Measurements from ENCODE around the gene ETV4. TPM values are rescaled to one million over a fixed set of nuclear protein-coding genes. Genes with fewer than 3 reads are reported as not detected.

Gene ETV4
- total and polyA plus RNA-seq, 2 of the 13 experiments (the other 11 are each of a cell fraction or from before 2014, with no cell fraction given): 128 to 330 TPM

GRCh38 chr17:43572368-43572980, 26.3 kb upstream of the ETV4 start (continued):
- TF ChIP-seq E2F5 (CRISPR knock-in tag; conservative IDR thresholded peaks at IDR 0.05) (no peak), ZFP62 (CRISPR knock-in tag; IDR thresholded peaks at IDR 0.05) (no peak), SAFB2 (CRISPR knock-in tag; IDR thresholded peaks at IDR 0.05; ENCODE audit: borderline replicate concordance, low read depth) (no peak), ATF2 (CRISPR knock-in tag; IDR thresholded peaks at IDR 0.05) (no peak), MXI1 (IDR thresholded peaks at IDR 0.05; ENCODE audit: borderline replicate concordance, low read depth, low read length) (peak; percentile 21; the same call in 1 of the 3 replicates), NFE2L2 (IDR thresholded peaks at IDR 0.05; ENCODE audit: low read length) (no peak), RELA (CRISPR knock-in tag; IDR thresholded peaks at IDR 0.05) (no peak), MAF1 (CRISPR knock-in tag; IDR thresholded peaks at IDR 0.05; ENCODE audit: borderline replicate concordance) (no peak), RERE (CRISPR knock-in tag; IDR thresholded peaks at IDR 0.05; ENCODE audit: low read depth) (no peak), HMG20A (CRISPR knock-in tag; IDR thresholded peaks at IDR 0.05; ENCODE audit: borderline replicate concordance) (no peak), ZNF44 (CRISPR knock-in tag; IDR thresholded peaks at IDR 0.05) (no peak), SMC3 (IDR thresholded peaks at IDR 0.05; ENCODE audit: low read length) (peak; percentile 42), MEIS2 (CRISPR knock-in tag; IDR thresholded peaks at IDR 0.05) (0 out of 2 replicates have a peak, but pooled peaks have one; percentile 9), JUND (CRISPR knock-in tag; IDR thresholded peaks at IDR 0.05) (peak; percentile 53), ZNF292 (CRISPR knock-in tag; IDR thresholded peaks at IDR 0.05; ENCODE audit: borderline replicate concordance, low read depth) (no peak), KDM6A (CRISPR knock-in tag; IDR thresholded peaks at IDR 0.05; ENCODE audit: low read depth) (no peak), ZNF510 (CRISPR knock-in tag; IDR thresholded peaks at IDR 0.05; ENCODE audit: low read depth) (no peak), FOXJ3 (CRISPR knock-in tag; IDR thresholded peaks at IDR 0.05; ENCODE audit: borderline replicate concordance) (no peak), TRIM22 (IDR thresholded peaks at IDR 0.05) (no peak), ATF1 (CRISPR knock-in tag; IDR thresholded peaks at IDR 0.05) (no peak), ZNF777 (CRISPR knock-in tag; IDR thresholded peaks at IDR 0.05) (no peak), MTERF4 (CRISPR knock-in tag; IDR thresholded peaks at IDR 0.05) (peak; percentile 59; the same call in 1 of the 2 replicates)
